NB4 (cell line): ENCODE results near the gene SGO2.
A peak's percentile ranks its signal among the peaks of the same experiment; 100 is the strongest.

ENCODE experiments used
- DNase-seq: peaks from one replicate; pipeline ENCODE4 v3.0.0; 2010; ENCODE audit warnings: low read depth
- H3K4me3 ChIP-seq: one replicate; pipeline ENCODE4 v1.5.1; 2011; ENCODE audit warnings: mild to moderate bottlenecking, low read depth, low read length, moderate library complexity
- CTCF ChIP-seq: IDR thresholded peaks from one replicate; pipeline ENCODE4 v1.5.1; 2012; ENCODE audit warnings: low read depth, low read length
- MAX ChIP-seq: IDR thresholded peaks from 2 replicates; pipeline ENCODE4 v1.6.1; 2011; ENCODE audit warnings: low read depth, low read length
- MYC ChIP-seq: IDR thresholded peaks from 2 replicates; pipeline ENCODE4 v1.6.1; 2011; ENCODE audit warnings: low read depth, low read length
- POLR2A ChIP-seq: IDR thresholded peaks from 2 replicates; pipeline ENCODE4 v1.6.1; 2011; ENCODE audit warnings: mild to moderate bottlenecking; ENCODE audit not compliant: insufficient read length; ENCODE audit errors: extremely low read depth

SGO2 gene

GRCh38 chr2:200525882-200526651, at the start of gene SGO2:
TSS of gene SGO2 (plus strand) at chr2:200526207. CDS start at chr2:200532976, 6,769 bp downstream.
- peak within 1 kb of the TSS; percentile 96 for H3K4me3 ChIP-seq
- TF ChIP-seq POLR2A (peak; percentile 65), MAX (peak; percentile 68), CTCF (no peak), MYC (peak; percentile 56)
- DNase-seq = peak; percentile 99

GRCh38 chr2:200476836-200477235, 49.2 kb upstream of the SGO2 start:
- no peak for TF ChIP-seq MYC
- no peak for TF ChIP-seq CTCF
- TF ChIP-seq POLR2A = no peak
- no peak for TF ChIP-seq MAX
- DNase-seq = no peak
- H3K4me3 ChIP-seq = no peak overlapping the region

GRCh38 chr2:200477667-200478131, 48.3 kb upstream of the SGO2 start:
- TF ChIP-seq POLR2A = no peak
- no peak for DNase-seq
- no peak overlapping the region for H3K4me3 ChIP-seq

- TF ChIP-seq MAX (no peak), MYC (no peak), CTCF (no peak), POLR2A (no peak)
- H3K4me3 ChIP-seq = no peak overlapping the region
- no peak for DNase-seq
These were observed 46.2 kb upstream of the SGO2 start for GRCh38 chr2:200479692-200480265.

GRCh38 chr2:200482194-200482593, 43.8 kb upstream of the SGO2 start:
- DNase-seq = no peak
- no peak overlapping the region for H3K4me3 ChIP-seq
- TF ChIP-seq MYC = no peak
- TF ChIP-seq MAX = no peak
- no peak for TF ChIP-seq POLR2A
- no peak for TF ChIP-seq CTCF

GRCh38 chr2:200483729-200484198, 42.2 kb upstream of the SGO2 start:
- TF ChIP-seq CTCF (peak; percentile 62), MAX (no peak), POLR2A (no peak)
- no peak overlapping the region for H3K4me3 ChIP-seq
- DNase-seq = peak; percentile 62
